ENCODE data around the gene HCFC1.

The HCFC1 gene

GRCh38 chrX:153903991-153904957 lies 67.3 kb downstream of the HCFC1 start, which contains the start of gene AVPR2:
Gene AVPR2 (plus strand): TSS chrX:153904673. CDS start chrX:153905146, 473 bp downstream.
- H3K27me3 ChIP-seq (replicated peaks): no peaks in the 10 kb centered on the region
- DNase-seq: no peak
- no peak within 1 kb of the TSS for H3K27ac ChIP-seq
- no peaks in the 10 kb centered on the region for H3K36me3 ChIP-seq (replicated peaks)
- TF ChIP-seq CTCF (IDR thresholded peaks at IDR 0.05; ENCODE audit: low read depth, low read length, missing control alignments): no peak
- in situ Hi-C loops (cut with HindIII; ENCODE audit: low pct_ligation_motif_present, low sequenced_read_pairs): no loop called here
- no peak within 1 kb of the TSS for H3K4me3 ChIP-seq (ENCODE audit: low read depth, low read length)

- H3K27me3 ChIP-seq (replicated peaks): no peaks in the 10 kb centered on the region
These were observed 68.2 kb downstream of the HCFC1 start for GRCh38 chrX:153903238-153903980.

GRCh38 chrX:153902385-153902784 lies 69.2 kb downstream of the HCFC1 start:
- no peak for TF ChIP-seq CTCF (IDR thresholded peaks at IDR 0.05; ENCODE audit: low read depth, low read length, missing control alignments)
- Histone ChIP-seq H3K36me3 (replicated peaks) (no peaks in the 10 kb centered on the region), H3K27me3 (replicated peaks) (no peaks in the 10 kb centered on the region), H3K27ac (no peak overlapping the region), H3K4me3 (ENCODE audit: low read depth, low read length) (no peak overlapping the region)
- no peak for DNase-seq
- in situ Hi-C loops (cut with HindIII; ENCODE audit: low pct_ligation_motif_present, low sequenced_read_pairs): no loop called here

More at GRCh38 chrX:153903238-153903980, 68.2 kb downstream of the HCFC1 start:
- Histone ChIP-seq H3K36me3 (replicated peaks) (no peaks in the 10 kb centered on the region), H3K4me3 (ENCODE audit: low read depth, low read length) (no peak overlapping the region), H3K27ac (no peak overlapping the region)
- no peak for DNase-seq
- in situ Hi-C loops (cut with HindIII; ENCODE audit: low pct_ligation_motif_present, low sequenced_read_pairs): no loop called here
- no peak for TF ChIP-seq CTCF (IDR thresholded peaks at IDR 0.05; ENCODE audit: low read depth, low read length, missing control alignments)

- Histone ChIP-seq H3K4me3 (ENCODE audit: low read depth, low read length) (no peak overlapping the region), H3K36me3 (replicated peaks) (no peaks in the 10 kb centered on the region), H3K27ac (no peak overlapping the region), H3K27me3 (replicated peaks) (no peaks in the 10 kb centered on the region)
- in situ Hi-C loops (cut with HindIII; ENCODE audit: low pct_ligation_motif_present, low sequenced_read_pairs): no loop called here
- TF ChIP-seq CTCF (IDR thresholded peaks at IDR 0.05; ENCODE audit: low read depth, low read length, missing control alignments): no peak
- no peak for DNase-seq
These were observed 69.9 kb downstream of the HCFC1 start for GRCh38 chrX:153901753-153902140.

- in situ Hi-C loops (cut with HindIII; ENCODE audit: low pct_ligation_motif_present, low sequenced_read_pairs): no loop called here
- H3K4me3 ChIP-seq (ENCODE audit: low read depth, low read length): no peak overlapping the region
- no peak for TF ChIP-seq CTCF (IDR thresholded peaks at IDR 0.05; ENCODE audit: low read depth, low read length, missing control alignments)
- no peak overlapping the region for H3K27ac ChIP-seq
- no peaks in the 10 kb centered on the region for H3K27me3 ChIP-seq (replicated peaks)
- DNase-seq: peak; percentile 75
- no peaks in the 10 kb centered on the region for H3K36me3 ChIP-seq (replicated peaks)
These were observed 70.5 kb downstream of the HCFC1 start for GRCh38 chrX:153900831-153901752.
